CD1c-positive myeloid dendritic cell (primary cell): ENCODE measurements around the gene SLC49A4.

Experiments
- DNase-seq: peaks from one replicate; pipeline ENCODE4 v3.0.0-alpha.2; 2016; ENCODE audit errors: extremely low spot score

The SLC49A4 gene

DNA sequence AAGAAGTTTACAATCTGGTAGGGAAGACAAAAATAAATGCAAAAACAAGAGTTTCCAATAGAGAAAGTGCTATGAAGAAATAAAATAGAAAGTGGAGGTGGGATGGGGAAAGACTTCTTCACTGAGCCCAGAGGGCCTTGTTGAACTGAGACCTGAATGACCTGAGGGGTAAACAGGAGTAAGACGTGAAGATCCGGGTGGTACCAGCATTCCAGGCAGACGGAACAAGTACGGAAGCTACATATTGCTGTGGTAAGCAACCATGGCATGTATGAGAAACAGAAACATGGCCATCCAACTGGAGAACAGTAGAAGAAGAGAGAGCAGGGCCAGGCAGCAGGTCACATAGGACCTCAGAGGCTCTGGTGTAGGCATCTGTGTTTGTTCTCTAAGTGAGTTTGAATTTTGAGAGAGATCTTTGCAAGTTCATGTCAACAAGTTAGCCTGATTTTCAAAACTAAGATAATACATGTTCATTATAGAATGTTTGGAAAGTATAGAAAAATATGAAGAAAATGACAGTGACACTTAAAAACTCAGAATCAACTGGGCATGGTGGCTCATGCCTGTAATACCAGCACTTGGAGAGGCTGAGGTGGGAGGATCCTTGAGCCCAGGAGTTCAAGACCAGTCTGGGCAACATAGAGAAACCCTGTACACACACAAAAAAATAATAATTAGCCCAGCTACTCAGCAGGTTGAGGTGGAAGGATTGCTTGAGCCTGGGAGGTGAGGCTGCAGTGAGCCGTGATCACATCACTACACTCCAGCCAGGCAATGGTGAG, 64.3 kb downstream of the SLC49A4 start:
- no peak for DNase-seq

DNA sequence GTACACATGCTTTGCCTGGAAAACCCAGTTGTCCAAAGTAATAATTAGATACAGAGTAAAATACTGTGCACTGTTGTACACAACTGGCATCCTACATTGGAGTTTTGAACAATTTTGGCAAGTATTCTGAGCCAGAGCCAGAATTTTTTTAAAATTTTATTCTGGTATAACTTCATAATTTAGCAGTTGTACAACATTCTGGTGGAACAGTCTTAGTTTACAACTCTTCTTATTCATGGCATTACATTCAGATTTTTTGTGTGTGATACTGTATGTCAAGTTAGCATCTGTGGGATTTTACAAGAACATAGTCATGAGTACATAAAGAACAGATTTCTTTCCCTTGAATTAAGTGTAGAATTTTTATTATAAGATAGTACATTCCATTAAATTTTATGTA, 67.5 kb downstream of the SLC49A4 start:
- DNase-seq, result no peak

DNA sequence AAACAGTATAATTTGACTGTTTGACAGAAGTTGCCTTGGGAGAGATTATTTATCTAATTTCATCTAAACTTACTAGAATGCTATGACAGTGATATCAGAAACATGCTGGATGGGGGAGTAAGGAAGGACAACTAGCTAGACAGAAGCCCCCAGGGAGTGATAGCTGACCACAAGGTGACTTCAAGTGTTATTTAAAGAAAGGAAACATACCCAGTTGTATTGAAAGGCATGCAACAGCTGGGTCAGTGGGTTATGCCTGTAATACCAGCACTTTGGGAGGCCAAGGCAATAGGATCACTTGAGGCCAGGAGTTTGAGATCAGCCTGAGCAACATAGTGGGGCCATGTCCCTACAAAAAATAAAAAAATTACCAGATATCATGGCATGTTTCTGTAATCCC, 69.6 kb downstream of the SLC49A4 start:
- DNase-seq, result no peak

DNA sequence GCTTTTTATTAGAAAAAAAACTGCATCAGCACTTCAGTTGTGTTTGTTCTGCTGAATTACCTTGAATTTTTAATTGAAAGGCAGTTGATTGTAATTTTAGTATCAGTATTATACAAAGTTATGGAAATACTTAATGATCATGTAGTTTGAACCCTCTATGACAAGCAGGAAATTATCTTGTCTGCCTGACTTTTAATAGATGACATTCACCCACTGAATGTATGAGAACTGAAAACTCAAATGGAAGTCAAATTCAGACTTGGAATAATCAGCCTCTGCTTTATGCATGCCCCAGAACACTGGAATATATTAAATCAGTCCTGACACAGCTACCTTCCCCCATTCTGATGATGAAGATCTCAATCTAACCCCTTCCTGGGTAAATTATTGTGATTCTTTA, 73.5 kb downstream of the SLC49A4 start:
- no peak for DNase-seq

DNA sequence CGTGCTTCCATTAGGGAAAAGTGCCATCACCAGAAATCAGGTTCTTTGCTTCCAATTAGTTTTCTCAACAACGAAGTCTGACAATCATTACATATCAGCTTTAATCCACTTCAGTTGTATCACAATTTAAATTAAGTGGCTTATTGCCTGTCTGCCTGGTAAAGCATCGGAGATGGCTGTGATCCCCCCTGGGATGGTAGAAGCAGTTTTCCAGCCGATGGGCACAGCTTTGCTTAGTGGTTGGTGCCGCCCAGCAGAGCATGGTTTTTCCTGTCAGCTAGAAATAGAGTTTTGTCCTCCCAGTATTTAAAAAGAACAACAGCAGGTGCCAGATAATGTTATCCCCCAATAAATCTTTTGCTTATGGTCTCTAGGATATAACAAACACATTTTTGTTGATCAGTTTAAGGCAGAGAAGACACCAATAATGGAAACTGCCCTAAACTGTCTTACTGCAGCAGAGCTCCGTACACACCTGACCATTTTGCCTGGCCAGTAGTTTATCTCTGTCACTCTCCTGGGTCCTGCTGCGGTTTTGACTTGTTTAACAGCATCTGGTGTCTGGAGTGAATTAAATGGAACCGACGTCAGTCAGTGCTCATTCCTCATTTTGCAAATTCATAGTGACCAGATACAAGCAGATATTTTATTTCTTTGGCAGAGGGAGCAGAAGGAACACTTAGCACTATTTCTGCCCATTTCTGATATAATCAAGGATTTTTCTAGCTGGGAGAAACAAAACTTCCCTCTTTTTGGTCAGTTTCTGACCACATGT, 79.1 kb downstream of the SLC49A4 start:
- no peak for DNase-seq

DNA sequence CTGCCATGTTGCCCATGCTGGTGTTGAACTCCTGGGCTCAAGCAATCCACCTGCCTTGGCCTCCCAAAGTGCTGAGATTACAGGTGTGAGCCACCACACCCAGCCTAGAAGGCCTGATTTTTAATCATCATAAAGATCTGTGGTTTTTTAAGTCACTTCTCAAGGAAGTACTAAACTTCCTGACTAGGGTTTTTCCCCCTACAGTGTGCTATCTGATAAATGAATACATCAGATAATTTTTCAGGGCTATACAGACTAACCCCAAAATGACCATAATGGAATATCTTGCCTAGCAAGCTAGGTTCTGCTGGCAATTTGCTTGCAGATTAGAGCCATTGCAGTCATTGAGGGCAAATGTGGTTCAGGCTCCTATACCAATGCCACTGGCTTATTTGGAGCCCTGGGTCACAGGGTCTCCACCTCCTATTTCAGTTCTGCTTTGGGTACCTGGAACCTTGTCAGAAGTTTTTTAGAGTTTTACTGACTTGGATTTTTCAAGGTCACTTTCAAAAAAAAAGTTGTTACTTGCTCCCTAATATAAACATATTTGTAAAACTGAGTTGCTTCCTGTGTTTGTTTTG, 80.8 kb downstream of the SLC49A4 start:
- DNase-seq, result no peak

DNA sequence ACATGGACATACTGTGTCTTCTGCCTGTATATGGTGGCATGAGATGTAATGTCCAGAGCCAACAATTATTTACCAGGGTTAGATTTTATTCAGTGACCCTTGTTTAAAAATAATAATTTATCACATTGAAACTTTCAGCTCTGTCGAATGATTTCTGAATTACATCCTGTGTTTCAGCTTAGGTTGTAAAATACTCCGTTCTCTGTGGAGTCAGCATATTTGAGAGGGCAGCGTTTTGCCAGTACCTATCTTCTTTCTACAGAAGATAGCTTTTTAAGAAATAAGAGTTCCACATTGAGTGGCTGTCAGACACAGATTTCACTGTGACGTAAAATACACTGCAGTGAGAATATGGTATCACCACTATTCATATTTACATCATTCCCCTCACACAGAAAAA, 85.3 kb downstream of the SLC49A4 start:
- no peak for DNase-seq

DNA sequence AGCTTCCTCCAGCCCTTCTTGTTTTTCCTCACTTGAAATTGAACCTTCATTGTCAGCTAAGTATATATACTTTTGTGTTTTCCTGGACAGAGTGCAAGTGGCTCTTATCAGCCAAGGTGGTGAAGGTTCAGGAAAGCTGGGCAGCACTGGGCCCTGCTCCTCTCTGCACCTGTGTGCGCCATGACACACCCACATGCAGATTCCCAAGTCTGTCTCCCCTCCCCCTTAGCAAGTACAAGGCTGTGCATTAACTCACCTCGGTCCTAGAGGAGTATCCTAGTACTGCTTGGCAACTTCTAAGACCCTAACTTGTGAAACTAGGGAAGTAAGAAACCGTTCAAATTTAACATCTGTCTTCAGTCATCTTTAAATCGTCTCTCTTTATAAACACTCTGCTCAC, 85.8 kb downstream of the SLC49A4 start:
- no peak for DNase-seq

DNA sequence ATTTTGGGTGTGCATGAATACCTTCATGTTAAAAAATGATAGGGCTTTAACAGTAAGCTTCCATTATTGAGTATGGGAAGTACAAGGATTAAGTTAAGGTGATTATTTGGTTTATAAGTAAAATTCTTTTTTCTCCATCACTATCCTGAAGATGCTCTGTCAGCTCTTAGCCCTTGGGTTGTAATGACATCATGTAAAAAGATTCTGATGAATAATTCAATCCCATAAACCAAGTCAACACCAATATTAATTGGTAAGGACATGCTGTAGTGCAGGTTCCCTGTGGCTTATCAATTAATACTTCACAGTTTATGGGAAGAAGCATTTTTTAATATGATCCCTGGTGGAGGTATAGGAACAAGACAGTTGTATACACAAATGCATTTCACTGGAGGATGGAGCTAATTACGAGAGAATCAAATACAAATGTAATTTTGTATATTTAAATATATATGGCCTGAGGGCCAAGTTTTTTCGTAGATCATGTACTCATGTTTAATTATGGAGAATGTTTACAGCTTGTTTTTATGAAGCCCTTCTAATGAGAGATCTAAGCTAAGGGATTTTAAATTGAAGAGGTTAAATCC, 87.6 kb downstream of the SLC49A4 start:
- no peak for DNase-seq

DNA sequence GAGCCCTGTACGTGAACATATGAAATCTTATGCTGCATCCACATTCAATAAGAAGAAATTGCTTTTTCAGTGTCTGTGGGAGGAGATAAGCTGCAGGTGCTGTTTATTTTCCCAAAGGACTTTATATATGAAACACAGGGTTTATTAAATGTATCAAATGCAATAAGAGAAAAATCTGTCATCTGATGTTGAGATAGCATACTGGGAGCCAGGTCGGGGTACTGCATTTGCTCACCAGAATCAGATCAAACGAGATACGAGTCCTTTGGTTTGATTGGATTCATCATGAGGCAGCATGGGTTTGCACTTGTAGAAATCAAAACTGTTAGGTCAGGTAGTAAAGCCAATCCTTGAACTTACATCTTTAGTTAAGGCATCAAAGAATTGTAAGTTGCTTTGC, 91.4 kb downstream of the SLC49A4 start:
- DNase-seq, result no peak

DNA sequence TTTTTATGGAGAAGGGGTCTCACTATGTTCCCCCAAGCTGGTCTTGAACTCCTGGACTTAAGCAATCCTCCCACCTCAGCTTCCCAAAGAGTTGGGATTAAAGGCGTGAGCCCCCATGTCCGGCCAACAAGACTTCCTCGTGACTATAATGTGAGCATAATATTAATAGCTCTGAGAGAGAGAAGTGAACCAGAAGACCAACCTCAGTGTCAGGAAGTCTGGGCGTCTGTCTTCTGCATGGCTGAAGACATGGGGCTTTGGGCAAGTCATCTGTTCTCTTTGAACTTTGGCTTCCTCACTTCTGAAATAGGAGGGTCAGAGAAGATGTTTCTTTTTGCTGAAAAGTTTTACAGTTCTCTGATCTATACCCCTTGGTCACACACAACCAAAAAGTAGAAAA, 92.1 kb downstream of the SLC49A4 start:
- DNase-seq, result no peak

DNA sequence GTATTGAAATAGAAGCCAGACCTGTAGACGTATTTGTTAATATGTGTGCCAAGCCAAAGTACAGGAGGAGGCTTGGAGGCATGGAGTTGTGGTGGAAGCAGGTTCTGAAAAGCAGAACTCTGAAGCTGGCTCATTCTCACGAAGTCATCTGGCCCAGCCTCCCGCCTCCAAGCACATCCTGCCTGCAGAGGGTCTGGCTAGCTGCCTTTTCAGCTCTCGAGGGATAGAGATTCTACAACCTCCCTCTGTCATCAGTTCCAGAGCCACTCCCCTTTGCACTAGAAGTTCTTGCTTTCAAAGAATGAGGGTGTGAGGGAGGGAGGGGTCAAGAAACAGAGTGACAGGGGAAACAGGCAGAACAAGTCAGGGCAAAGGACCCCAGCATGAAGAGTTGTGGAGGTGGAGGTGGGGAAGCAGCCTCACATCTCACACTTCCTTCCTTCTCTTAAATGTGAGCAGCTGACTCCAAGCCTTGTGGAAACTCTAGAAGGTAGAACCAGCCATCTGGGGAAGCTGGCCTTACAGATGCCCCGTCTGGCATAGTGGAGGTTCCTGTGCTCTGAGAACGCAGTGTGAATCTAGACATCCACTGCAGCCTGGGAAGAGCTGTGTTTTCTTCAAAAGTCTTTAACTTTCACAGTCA, 95.3 kb downstream of the SLC49A4 start:
- DNase-seq, result peak; percentile 60

DNA sequence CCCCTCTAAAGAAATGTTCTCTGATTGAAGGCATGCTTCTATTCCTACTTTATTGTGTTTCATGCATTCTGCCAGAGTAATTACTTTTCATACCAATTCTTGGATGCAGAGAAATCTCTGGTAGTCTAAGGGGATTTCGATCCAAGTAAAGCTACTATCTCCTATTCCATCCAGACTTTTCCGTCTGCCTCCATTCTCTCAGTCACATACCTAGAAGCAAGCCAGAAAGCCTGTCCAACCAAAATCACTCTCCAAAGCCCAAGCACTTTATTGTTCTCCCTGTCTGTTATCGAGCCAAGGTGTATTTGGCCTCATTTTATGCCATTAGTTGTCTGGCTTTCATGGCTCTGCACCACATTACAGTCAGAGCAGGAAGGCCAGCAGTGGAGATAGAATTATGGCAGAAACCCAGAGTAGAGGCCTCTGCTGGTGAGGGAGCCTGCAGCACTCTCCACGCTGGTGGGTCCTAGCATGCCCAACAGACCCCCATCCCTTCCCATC, 95.9 kb downstream of the SLC49A4 start:
- DNase-seq, result no peak

DNA sequence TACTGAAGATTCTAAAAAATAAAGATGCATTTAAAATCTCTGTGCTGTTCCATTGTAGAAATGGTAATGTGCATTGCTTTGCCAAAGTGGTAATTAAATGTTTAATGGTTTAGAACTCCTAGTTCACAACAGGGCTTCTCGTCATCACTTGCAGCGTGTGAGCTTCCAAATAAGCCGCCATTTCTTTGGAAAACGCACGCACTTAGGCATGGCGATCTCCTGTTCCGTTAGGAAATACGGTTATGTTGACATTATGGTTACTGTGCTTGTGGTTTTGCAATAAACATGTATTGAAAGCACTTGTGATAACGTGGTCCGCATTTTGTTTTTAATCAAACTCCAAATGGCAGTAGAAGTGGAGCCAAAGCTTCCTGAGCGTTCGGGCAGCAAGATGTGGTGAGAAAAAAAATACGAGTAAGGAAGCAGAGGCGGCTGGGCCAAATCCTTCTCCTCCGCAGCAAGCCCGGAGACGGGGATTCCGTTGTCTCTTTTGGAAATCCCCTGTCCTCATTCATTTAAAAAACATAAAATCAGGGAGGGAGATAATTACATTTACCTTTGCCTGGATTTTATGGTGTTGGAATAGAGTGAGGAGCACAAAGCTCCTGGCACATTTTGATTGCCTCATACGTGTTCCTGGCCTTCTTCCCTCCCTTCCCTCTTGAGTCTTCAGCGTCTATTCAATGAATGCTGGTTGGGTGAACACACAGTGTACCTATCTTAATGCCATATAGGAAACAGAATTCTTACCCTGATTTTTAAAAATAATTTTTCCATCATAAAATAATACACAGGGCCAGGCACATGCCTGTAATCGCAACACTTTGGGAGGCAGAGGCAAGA, 97.5 kb downstream of the SLC49A4 start:
- no peak for DNase-seq

DNA sequence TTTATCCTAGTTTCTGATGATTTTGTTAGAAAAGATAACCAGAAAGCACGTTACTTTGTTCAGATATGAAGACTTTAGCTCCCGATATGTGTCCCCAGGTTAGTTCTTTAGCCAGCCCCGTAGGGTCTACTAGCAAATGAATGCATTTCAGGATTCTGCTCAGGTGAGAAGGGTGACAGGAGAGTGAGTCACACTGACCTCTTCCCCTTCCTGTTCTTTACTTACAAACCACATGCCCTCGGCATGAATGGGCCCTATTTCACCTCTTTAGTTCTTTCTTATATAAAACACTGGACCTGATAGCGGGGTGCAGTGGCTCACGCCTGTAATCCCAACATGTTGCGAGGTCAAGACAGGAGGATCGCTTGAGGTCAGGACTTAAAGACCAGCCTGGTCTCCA, 98.4 kb downstream of the SLC49A4 start:
- DNase-seq, result no peak

DNA sequence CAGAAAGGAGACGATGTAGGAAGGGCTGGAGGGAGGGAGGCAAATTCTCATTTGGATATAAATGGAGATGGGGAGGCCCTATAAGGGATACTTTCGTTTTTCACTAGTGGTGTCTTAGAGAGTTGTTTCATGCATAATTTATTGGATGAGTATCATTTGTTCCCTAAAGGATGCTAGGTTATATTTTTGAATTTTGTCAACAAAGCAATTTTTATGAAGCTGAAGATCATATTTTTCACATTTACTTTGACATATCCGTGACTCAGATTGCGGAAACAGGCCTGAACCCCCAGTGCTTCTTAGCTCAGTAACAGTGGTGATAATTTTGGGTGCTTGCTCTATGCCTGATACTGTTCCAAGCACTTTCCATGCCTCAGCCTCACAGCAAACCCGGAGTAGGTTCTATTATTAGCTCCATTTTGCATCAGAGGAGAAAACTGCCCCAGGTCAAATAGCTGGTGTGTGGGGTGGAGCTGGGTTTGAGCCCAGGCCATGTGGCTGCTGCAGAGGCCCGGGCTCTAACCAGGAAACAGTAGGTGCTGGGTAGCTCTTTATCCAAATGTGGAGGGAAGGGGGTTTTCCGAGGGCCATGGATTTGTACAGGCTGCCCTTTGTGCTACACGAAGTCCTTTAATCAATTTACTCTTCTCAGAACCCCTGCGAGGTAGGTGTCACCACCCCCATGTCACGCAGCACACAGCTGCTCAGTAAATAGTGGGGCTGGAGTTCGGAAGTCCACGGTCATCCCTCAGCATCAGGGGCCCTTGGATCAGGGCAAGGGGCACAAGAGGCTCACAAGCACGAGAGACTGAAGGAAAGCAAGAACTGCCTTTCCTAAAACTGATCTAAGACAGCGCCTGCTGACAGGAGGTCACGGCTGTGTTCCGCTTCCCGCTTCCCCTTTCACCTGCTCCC, 99.1 kb downstream of the SLC49A4 start:
- no peak for DNase-seq

DNA sequence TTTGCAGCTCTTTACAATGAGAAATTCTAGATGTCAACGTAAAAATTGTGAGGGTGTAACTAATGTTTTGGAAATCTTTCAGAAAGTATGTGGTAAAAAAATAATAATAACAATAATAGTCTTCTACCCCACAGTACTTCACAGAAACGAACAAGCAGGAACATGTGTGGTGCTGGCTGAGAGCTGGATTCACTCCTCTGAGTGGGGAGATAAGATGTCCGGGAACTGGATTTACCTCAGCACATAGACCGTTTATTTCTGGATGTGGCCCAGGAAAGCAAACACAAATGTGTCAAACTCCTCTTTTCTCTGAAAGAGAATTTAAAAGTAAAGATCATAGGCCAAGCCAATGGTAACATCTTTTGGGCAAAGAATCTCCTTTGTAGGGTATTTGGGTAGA, 103.4 kb downstream of the SLC49A4 start:
- DNase-seq, result no peak

DNA sequence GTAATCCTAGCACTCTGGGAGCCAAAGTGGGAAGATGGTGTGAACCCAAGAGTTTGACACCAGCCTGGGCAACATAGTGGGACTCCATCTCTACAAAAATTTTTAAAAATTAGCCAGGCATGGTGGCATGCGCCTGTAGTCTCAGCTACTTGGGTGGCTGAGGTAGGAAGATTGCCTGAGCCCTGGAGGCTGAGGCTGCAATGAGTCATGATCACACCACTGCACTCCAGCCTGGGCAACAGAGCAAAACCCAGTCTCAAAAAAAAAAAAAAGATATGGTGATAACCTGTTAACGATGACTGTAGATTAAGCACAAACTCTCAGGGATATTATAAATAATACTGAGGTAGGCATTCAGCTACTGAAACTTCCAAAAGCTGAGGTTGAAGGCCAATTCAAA, 107.5 kb downstream of the SLC49A4 start:
- no peak for DNase-seq

DNA sequence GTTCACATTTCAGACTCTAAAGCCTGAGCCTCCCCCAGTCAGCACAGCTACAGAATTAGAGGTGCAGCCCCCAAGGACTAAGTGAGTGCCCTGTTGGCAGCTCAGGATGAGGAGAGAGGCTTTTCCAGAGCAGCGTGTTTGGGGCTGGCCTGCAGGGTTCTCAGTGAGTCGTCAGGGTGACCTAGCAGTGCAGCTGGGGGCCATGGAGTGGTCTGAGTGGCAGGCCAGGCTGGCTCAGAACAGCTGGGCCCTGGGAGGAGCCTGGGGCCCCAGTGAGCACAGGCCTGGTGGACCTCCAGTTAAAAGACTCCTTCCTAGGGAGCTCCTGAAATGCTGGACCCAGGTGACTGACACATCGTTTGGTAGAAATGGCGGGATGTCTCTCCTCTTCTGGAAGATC, 108.3 kb downstream of the SLC49A4 start:
- DNase-seq, result no peak

DNA sequence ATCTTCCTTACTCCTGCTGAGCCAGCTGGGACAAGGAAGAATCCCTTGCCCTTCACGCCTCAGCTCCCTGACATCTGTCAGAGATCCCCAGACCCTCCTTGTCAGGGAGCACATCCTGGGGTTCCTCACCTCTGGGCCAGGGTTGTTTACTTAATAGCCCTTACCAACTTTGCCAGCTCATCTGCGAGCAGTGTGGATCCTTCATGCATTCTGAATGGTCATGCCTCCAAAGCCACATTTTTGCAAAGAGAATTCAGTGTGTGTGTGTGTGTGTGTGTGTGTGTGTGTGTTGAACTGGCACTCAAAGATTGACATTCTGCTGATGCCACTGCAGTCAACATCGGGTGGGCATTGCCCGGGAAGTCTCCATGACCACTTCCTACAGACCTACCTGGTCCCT, 112.6 kb downstream of the SLC49A4 start:
- no peak for DNase-seq
